Measurements from ENCODE around the gene TEKT5. TPM values are rescaled to one million over a fixed set of nuclear protein-coding genes. Genes with fewer than 3 reads are reported as not detected.

Gene TEKT5
- total RNA-seq, 4 donors from 2014 or later = 0.62 TPM; not detected in 3

DNA sequence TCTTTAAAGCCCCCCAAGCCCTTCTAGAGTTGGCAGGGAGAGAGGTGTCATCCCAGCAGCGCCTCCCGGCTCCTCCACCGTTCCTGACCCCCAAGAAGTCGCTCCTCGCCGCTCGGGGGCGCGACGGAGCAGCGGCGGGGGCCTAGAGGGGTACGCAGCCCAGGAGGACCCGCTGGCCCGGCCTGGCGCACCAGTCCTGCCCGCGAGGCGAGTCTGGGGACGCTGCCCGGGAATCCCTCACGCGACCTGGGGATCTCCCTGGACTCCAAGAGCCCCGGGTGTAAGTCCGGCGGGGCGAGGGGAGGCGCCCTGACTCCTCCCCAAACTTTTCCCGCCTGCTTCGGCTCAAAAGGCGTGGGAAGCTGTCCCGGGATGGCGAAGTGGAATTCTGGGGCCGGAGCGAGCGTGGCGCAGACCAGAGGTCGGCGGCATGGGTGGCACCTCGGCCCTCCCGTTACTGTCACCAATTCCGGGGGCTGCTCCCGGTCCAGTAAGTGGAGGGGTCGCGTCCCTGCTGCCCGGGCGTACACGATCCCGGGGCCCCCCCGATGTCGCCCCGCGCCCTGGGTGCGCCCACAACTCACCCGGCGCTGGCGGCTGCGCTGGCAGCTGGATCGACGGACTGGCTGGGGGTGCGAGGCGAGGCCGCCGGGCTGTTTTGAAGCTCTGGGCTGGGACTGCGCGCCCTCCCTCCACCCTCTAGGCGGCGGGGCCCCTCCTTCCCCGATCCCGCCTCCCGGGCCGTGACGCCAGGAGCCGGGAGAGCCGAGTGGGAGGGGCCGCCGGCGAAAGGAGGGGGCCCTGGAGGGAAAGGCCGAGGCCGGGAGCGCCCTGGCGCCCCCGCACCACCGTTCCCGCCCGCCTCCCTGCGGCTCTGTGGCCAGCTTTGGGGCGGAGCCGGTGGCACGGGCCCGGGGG lies 114.5 kb downstream of the TEKT5 start, which contains the start of gene EMP2:
Gene EMP2, minus strand, starts transcription at position 634 of the 918 bp plus-strand sequence. CDS start 32,981 bp downstream, outside the sequence.
- H3K9me3 ChIP-seq = no peaks in the 10 kb centered on the region
- H3K27ac ChIP-seq = peak within 1 kb of the TSS; percentile 86 to 97
- no peaks in the 10 kb centered on the region for H3K27me3 ChIP-seq
- H3K4me3 ChIP-seq = peak within 1 kb of the TSS; percentile 74 to 97
- H3K36me3 ChIP-seq = no peaks in the 10 kb centered on the region
- peak; percentile 85 to 93 for TF ChIP-seq POLR2A (IDR thresholded peaks at IDR 0.05)
- TF ChIP-seq, protein P1, sequence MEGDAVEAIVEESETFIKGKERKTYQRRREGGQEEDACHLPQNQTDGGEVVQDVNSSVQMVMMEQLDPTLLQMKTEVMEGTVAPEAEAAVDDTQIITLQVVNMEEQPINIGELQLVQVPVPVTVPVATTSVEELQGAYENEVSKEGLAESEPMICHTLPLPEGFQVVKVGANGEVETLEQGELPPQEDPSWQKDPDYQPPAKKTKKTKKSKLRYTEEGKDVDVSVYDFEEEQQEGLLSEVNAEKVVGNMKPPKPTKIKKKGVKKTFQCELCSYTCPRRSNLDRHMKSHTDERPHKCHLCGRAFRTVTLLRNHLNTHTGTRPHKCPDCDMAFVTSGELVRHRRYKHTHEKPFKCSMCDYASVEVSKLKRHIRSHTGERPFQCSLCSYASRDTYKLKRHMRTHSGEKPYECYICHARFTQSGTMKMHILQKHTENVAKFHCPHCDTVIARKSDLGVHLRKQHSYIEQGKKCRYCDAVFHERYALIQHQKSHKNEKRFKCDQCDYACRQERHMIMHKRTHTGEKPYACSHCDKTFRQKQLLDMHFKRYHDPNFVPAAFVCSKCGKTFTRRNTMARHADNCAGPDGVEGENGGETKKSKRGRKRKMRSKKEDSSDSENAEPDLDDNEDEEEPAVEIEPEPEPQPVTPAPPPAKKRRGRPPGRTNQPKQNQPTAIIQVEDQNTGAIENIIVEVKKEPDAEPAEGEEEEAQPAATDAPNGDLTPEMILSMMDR (IDR thresholded peaks at IDR 0.05) = peak; percentile 57 to 81 (median 70)
- DNase-seq = peak; percentile 81 to 88
- peaks cover 0 to 13% of the 10 kb centered on the region in 2 donors for H3K4me1 ChIP-seq
- intact Hi-C loops (cut with DNase I; ENCODE audit: low total_unique reads) = no loop called here

DNA sequence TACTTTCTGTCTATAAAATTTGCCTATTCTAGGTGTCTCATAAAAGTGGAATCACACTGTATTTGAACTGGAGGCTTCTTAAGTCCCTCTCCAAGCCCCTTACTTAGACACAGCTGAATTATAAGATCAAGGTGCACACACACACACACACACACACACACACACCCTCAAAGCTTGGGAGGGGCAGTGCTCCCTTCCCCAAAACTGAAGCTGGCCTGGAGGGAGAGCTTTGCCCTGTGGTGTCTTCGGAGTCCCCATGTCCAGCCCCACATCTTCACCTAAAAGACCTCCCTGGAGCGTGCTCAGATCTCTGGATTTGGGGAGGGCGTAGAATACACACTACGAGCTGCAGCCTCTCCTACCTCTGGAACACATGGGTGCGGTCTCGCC lies 115.2 kb downstream of the TEKT5 start:
- Histone ChIP-seq H3K4me1 (peaks cover 0 to 13% of the 10 kb centered on the region in 2 donors), H3K27ac (peak overlapping the region; percentile 86 to 97), H3K27me3 (no peaks in the 10 kb centered on the region), H3K36me3 (no peaks in the 10 kb centered on the region), H3K9me3 (no peaks in the 10 kb centered on the region), H3K4me3 (peak overlapping the region; percentile 74 to 97)
- intact Hi-C loops (cut with DNase I; ENCODE audit: low total_unique reads) = no loop called here
- no peak for TF ChIP-seq POLR2A (IDR thresholded peaks at IDR 0.05)
- TF ChIP-seq, protein P1 (IDR thresholded peaks at IDR 0.05) = no peak
- DNase-seq = no peak

DNA sequence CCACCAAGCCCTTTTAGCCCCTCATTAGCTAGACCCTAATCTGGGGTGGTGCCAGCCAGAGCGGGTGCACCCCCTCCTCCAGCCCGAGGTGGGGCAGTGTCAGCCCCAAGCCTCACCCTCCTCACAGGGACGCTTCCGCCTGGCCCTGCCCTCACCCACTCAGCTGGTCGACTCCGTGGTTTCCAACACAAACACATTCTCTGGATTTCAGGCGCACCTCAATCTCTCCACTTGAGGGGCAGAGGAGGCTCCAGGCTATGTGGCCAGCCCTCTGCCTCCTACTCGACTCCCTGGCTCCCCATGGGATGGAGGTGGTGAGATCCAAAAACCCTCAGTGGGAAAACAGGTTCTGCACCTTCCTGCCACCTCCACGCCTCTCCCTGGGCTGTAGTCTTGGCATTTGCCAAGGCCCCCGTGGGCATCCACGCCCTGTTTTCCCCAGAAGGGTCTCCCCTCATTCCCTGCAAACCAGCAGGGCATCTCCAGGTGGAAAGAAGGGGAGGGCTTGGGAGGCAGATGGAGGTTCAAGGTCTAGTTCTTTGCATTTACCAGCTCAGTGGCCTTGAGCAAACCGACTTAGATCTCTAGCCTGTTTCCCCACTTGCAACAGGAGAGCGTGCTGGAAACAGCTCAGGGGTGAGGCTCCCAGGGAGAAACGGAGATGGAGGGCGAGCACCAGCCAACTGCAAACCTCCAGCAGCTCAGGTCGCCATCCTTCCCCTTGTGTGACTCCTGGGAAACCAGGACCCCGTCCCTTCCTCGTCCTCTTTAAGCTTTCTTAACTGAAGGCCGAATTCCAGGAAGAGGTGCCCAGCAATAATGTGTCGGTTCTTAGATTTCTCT lies 116.0 kb downstream of the TEKT5 start:
- Histone ChIP-seq H3K4me3 (peak overlapping the region in 1 of 2 donors; percentile 97), H3K27ac (peak overlapping the region; percentile 59 to 86), H3K9me3 (no peaks in the 10 kb centered on the region), H3K27me3 (no peaks in the 10 kb centered on the region), H3K4me1 (peaks cover 0 to 13% of the 10 kb centered on the region in 2 donors), H3K36me3 (no peaks in the 10 kb centered on the region)
- DNase-seq = peak in 1 of 2 donors; percentile 15
- TF ChIP-seq, protein P1 (IDR thresholded peaks at IDR 0.05) = no peak
- no peak for TF ChIP-seq POLR2A (IDR thresholded peaks at IDR 0.05)
- intact Hi-C loops (cut with DNase I; ENCODE audit: low total_unique reads) = no loop called here

Small RNA genes lying within 50 kb of the gene (small RNA-seq; reads per million reads assigned to genes)
- gene MTND4LP24 (not detected), gene MTND6P33 (not detected)

Other genes starting within 250 kb of the TEKT5 start
- 10 to 100 TPM; 16.4 to 88.3 (median 32.1) TPM for gene EMP2, start 114.3 kb downstream of the TEKT5 start, total RNA-seq
- 10 to 100 TPM; 13.8 to 46.2 (median 26.7) TPM for gene NUBP1, start 48.9 kb upstream of the TEKT5 start, total RNA-seq
- 1 to 10 TPM in 2 of 4 donors, under 1 TPM in 1, not detected in 1; 0.29 to 8.0 (median 7.6) TPM for gene TVP23A, start 123.9 kb upstream of the TEKT5 start, total RNA-seq
- 10 to 100 TPM in 2 of 4 donors, 1 to 10 TPM in 2; 7.1 to 48.3 (median 18.8) TPM for gene CIITA, start 182.3 kb upstream of the TEKT5 start, total RNA-seq
- gene DEXI, start 247.5 kb upstream of the TEKT5 start, total RNA-seq = 10 to 100 TPM; 15.6 to 70.2 (median 42.6) TPM
- gene CLEC16A, start 249.6 kb upstream of the TEKT5 start, total RNA-seq = 10 to 100 TPM in 3 of 4 donors, 1 to 10 TPM in 1; 7.6 to 65.6 (median 28.0) TPM

Measured in uterus (tissue), 4 donors.